Nephron progenitor cell (in vitro differentiated cells): ENCODE results near the gene PCBP3.

Source experiments
- DNase-seq: peaks from one replicate; pipeline ENCODE4 v3.0.0; 2021
- H3K27ac Mint-ChIP-seq: 2 replicates; pipeline ENCODE4 v1.8.0; 2021; ENCODE audit warnings: mild to moderate bottlenecking, moderate library complexity, mixed read lengths
- H3K27me3 Mint-ChIP-seq: 2 replicates; pipeline ENCODE4 v1.8.0; 2021; ENCODE audit warnings: mild to moderate bottlenecking, low read depth, mixed read lengths; ENCODE audit not compliant: poor library complexity
- H3K36me3 Mint-ChIP-seq: 2 replicates; pipeline ENCODE4 v1.8.0; 2021; ENCODE audit warnings: low read depth, mixed read lengths
- H3K4me1 Mint-ChIP-seq: 2 replicates; pipeline ENCODE4 v1.8.0; 2021; ENCODE audit warnings: mixed read lengths
- H3K4me3 Mint-ChIP-seq: 2 replicates; pipeline ENCODE4 v1.8.0; 2021; ENCODE audit warnings: mild to moderate bottlenecking, moderate library complexity, mixed read lengths
- H3K9me3 Mint-ChIP-seq: 2 replicates; pipeline ENCODE4 v1.8.0; 2021; ENCODE audit warnings: mild to moderate bottlenecking, moderate library complexity, mixed read lengths
- CTCF ChIP-seq: fragments of 200-600 bp; sonication (generic); IDR thresholded peaks from 2 replicates; pipeline ENCODE4 v1.5.0; 2021; ENCODE audit warnings: antibody characterized with exemption

PCBP3 gene

GRCh38 chr21:45629046-45629981 lies 14.2 kb upstream of the PCBP3 start:
- Mint-ChIP-seq H3K4me3 (no peak overlapping the region), H3K27ac (no peak overlapping the region), H3K4me1 (peaks cover 6% of the 10 kb centered on the region), H3K36me3 (no peaks in the 10 kb centered on the region), H3K9me3 (peaks cover 7% of the 10 kb centered on the region), H3K27me3 (peaks cover 19% of the 10 kb centered on the region)
- no peak for DNase-seq
- no peak for TF ChIP-seq CTCF

- H3K27me3 Mint-ChIP-seq: peaks cover 14% of the 10 kb centered on the region
Observed at GRCh38 chr21:45630066-45630694, 13.3 kb upstream of the PCBP3 start.

GRCh38 chr21:45630876-45631275 lies 12.6 kb upstream of the PCBP3 start:
- H3K4me1 Mint-ChIP-seq: peaks cover 6% of the 10 kb centered on the region
- H3K36me3 Mint-ChIP-seq: no peaks in the 10 kb centered on the region
- H3K9me3 Mint-ChIP-seq: no peaks in the 10 kb centered on the region
- no peak for TF ChIP-seq CTCF
- H3K27me3 Mint-ChIP-seq: peaks cover 14% of the 10 kb centered on the region
- no peak overlapping the region for H3K4me3 Mint-ChIP-seq
- H3K27ac Mint-ChIP-seq: no peak overlapping the region
- DNase-seq: no peak

More at GRCh38 chr21:45630066-45630694, 13.3 kb upstream of the PCBP3 start:
- H3K4me1 Mint-ChIP-seq: peaks cover 6% of the 10 kb centered on the region
- H3K4me3 Mint-ChIP-seq: no peak overlapping the region
- H3K27ac Mint-ChIP-seq: no peak overlapping the region
- TF ChIP-seq CTCF: no peak
- no peak for DNase-seq
- H3K36me3 Mint-ChIP-seq: no peaks in the 10 kb centered on the region
- no peaks in the 10 kb centered on the region for H3K9me3 Mint-ChIP-seq

- no peak overlapping the region for H3K27ac Mint-ChIP-seq
- peaks cover 6% of the 10 kb centered on the region for H3K4me1 Mint-ChIP-seq
- peaks cover 13% of the 10 kb centered on the region for H3K27me3 Mint-ChIP-seq
- H3K36me3 Mint-ChIP-seq: no peaks in the 10 kb centered on the region
- H3K9me3 Mint-ChIP-seq: no peaks in the 10 kb centered on the region
- DNase-seq: no peak
- no peak for TF ChIP-seq CTCF
- H3K4me3 Mint-ChIP-seq: no peak overlapping the region
Observed at GRCh38 chr21:45631540-45631939, 12.0 kb upstream of the PCBP3 start.

- DNase-seq: no peak
- H3K36me3 Mint-ChIP-seq: no peaks in the 10 kb centered on the region
- TF ChIP-seq CTCF: no peak
- no peaks in the 10 kb centered on the region for H3K9me3 Mint-ChIP-seq
- H3K4me3 Mint-ChIP-seq: no peak overlapping the region
- no peak overlapping the region for H3K27ac Mint-ChIP-seq
- H3K4me1 Mint-ChIP-seq: peaks cover 6% of the 10 kb centered on the region
- peaks cover 7% of the 10 kb centered on the region for H3K27me3 Mint-ChIP-seq
Observed at GRCh38 chr21:45632160-45632559, 11.4 kb upstream of the PCBP3 start.
